Neutrophil (primary cell): ENCODE results near the gene ZSCAN26.

Experiments used
- H3K27ac ChIP-seq: fragments of 200-600 bp; sonication (generic); 2 replicates; pipeline ENCODE4 v1.5.1; 2016; ENCODE audit warnings: mild to moderate bottlenecking, moderate library complexity
- H3K27me3 ChIP-seq: fragments of 200-600 bp; sonication (generic); 2 replicates; pipeline ENCODE4 v1.6.0; 2016; ENCODE audit warnings: mild to moderate bottlenecking
- H3K36me3 ChIP-seq: fragments of 200-600 bp; sonication (generic); 2 replicates; pipeline ENCODE4 v1.5.1; 2017
- H3K4me1 ChIP-seq, 2 experiments: fragments of 200-600 bp in 1 of 2; sonication (generic) in 1 of 2; 1 replicate in 1 of 2; 2 replicates in 1 of 2; pipeline versions ENCODE4 v1.5.1 to v1.6.1; 2013 to 2016; ENCODE audit warnings: low read depth in 1 of 2, low read length in 1 of 2, mild to moderate bottlenecking in 1 of 2, moderate library complexity in 1 of 2; ENCODE audit not compliant: control insufficient read depth in 1 of 2, insufficient read depth in 1 of 2
- H3K4me3 ChIP-seq, 2 experiments: fragments of 200-600 bp in 1 of 2; sonication (generic) in 1 of 2; 1 replicate in 1 of 2; 2 replicates in 1 of 2; pipeline ENCODE4 v1.5.1; 2013 to 2016; ENCODE audit warnings: low read depth in 1 of 2, low read length in 1 of 2, mild to moderate bottlenecking in 1 of 2, moderate library complexity in 1 of 2
- H3K9me3 ChIP-seq: fragments of 200-600 bp; sonication (generic); 2 replicates; pipeline ENCODE4 v1.5.1; 2016
- CTCF ChIP-seq: fragments of 200-600 bp; sonication (generic); IDR thresholded peaks from 2 replicates; pipeline ENCODE4 v1.5.1; 2016; ENCODE audit warnings: antibody characterized with exemption

Gene ZSCAN26

GRCh38 chr6:28326371-28326948 is 59.5 kb downstream of the ZSCAN26 start:
- H3K36me3 ChIP-seq, result no peaks in the 10 kb centered on the region
- TF ChIP-seq CTCF, result no peak
- no peaks in the 10 kb centered on the region for H3K27me3 ChIP-seq
- H3K9me3 ChIP-seq, result peaks cover 11% of the 10 kb centered on the region
- H3K27ac ChIP-seq, result no peak overlapping the region
- H3K4me3 ChIP-seq, result no peak overlapping the region
- H3K4me1 ChIP-seq, result no peaks in the 10 kb centered on the region
